ENCODE data around the gene RAMP3.

The RAMP3 gene

GRCh38 chr7:45225948-45226335, 68.4 kb downstream of the RAMP3 start:
- no peak for DNase-seq

GRCh38 chr7:45229156-45229920, 71.7 kb downstream of the RAMP3 start:
- DNase-seq, result no peak

DNA sequence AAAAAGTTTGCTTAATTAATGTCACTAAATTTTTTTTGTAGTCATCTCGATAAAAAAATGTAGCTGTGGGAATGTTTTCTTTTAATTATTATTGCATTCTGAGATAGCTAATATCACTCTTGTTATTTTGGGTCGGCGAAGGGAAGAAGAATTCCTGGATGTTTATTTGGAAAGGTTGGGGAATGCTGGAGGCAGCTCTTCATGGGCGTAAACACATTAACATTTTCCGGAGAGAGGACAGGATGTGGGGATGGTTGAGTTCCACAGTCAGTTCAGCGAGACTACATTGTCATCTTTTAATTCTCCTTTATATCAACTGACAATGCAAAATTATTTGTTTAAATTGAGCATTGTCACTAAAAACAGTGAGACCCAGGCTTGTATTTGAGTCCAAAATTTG, 72.5 kb downstream of the RAMP3 start:
- DNase-seq, result no peak

- no peak for DNase-seq
Measured at GRCh38 chr7:45230611-45231165, 73.1 kb downstream of the RAMP3 start.

GRCh38 chr7:45233249-45233775, 75.7 kb downstream of the RAMP3 start:
- no peak for DNase-seq
